HG03354 (cell line): ENCODE data around the gene TMEM126A.
"Not testable (repeated sequence)": the region's sequence is repeated elsewhere in the genome, so short reads cannot be mapped to it uniquely, and the experiment has no call there.

Experiments used
- ATAC-seq: cut with Tn5 transposase; IDR thresholded peaks from one replicate; pipeline ENCODE4 v1.9.1; 2021; ENCODE audit warnings: mild to moderate bottlenecking; ENCODE audit not compliant: unreplicated experiment, poor library complexity, severe bottlenecking

The TMEM126A gene

GRCh38 chr11:85647604-85648299 is at the start of gene TMEM126A:
TMEM126A (plus strand) TSS chr11:85647967; CDS start chr11:85650256, 2,289 bp downstream.
- ATAC-seq, result peak; percentile 100

DNA sequence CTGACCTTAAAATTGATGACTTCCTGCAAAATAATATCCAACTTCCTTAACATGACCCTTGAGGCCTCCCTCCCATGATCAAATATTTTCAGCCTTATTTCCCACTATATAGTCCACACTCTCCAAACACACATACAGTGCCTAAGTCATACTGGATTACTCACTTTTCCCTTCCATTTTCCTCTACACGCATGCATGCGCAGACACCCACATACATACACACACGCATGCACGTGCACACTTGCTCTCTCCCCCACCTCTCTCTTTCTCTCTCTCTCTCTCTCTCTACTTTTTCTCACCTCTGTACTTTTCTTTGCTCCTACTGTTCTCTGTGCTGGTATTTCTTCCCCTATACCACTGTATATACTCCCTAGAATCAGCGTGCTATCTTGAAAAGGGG is 48.7 kb upstream of the TMEM126A start:
- ATAC-seq, result no peak

DNA sequence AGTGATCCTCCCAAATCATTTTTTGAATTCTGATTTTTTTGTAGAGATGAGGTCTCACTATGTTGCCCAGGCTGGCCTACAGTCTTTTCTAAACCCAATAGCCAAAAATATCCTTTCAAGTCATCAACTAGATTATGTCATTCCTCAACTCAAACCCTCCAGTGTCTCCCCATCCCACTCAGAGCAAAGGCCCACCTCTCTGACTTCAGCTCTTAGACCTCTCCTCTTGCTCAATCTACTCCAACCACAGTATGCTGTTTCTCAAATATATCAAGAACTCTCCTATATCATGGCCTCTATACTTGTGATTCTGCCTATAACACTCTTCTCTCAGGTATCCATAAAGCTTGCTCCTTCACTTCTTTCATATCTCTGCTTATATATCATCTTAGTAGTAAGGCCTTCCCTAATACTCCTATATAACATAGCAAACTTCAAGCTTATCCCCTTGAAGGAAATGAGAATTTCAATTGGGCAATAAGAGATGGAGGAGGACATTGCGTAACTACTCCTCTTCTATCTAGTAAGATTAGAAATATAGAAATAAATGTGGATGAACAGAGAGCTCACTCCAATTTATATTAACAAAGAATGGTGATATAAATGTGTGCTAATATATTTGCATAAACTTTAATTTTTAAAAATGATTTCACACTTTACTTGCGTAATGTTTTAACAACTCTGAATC is 45.1 kb upstream of the TMEM126A start:
- ATAC-seq, result no peak

DNA sequence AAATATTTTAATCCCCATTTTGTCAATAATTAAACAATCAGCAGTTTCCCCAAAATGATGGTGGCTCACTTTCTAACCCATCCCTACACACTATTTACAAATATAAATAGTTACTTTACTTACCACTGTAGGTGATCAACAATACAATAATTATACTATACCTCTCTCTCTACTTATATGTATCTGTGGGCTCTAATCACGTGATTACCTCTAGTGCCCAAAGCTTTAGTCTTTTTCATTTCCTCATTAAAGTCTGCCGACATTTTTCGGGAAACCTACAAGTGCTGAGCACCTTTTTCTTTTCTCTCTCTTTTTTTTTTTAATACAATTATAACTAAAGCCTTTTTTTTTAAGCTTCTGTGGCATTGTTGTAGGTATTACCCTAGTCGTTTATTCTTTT is 44.5 kb upstream of the TMEM126A start:
- no peak for ATAC-seq

GRCh38 chr11:85606237-85606636 is 41.5 kb upstream of the TMEM126A start:
- not testable (repeated sequence) for ATAC-seq

GRCh38 chr11:85608621-85609020 is 39.1 kb upstream of the TMEM126A start:
- ATAC-seq, result not testable (repeated sequence)

DNA sequence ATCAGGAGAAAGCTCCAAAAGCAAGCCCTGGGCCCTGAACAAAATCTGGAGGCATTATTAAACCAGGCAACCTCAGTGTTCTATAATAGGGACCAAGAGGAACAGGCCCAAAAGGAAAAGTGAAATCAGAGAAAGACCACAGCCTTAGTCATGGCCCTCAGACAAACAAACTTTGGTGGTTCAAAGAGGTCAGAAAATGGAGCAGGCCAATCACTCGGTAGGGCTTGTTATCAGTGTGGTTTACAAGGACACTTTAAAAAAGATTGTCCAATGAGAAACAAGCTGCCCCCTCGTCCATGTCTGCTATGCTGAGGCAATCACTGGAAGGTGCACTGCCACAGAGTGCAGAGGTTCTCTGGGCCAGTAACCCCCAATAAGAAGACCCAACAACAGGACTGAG is 38.5 kb upstream of the TMEM126A start:
- not testable (repeated sequence) for ATAC-seq

DNA sequence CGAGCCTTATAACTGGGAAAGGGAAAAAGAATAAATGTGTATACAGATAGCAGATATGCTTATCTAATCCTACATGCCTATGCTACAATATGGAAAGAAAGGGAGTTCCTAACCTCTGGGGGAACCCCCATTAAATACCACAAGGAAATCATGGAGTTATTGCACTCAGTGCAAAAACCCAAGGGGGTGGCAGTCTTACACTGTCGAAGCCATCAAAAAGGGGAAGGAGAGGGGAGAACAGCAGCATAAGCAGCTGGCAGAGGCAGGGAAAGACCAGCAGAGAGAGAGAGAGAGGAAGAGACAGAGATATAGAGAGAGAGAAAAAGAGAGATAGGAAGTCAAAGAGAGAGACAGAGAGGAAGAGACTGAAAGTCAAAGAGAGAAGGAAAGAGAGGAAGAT is 36.1 kb upstream of the TMEM126A start:
- not testable (repeated sequence) for ATAC-seq

DNA sequence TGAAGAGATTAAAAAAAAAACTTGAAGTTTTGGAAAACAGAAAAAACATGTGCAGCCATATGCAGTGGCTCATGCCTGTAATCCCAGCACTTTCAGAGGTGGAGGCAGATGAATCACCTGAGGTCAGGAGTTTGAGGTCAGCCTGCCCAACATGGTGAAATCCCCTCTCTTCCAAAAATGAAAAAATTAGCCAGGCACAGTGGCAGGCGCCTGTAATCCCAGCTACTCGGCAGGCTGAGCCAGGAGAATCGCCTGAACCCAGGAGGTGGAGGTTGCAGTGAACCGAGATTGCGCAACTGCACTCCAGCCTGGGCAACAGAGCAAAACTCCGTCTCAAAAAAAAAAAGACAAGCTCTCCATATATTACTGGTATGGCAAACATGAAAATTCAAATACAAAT is 28.3 kb upstream of the TMEM126A start:
- ATAC-seq, result no peak

GRCh38 chr11:85620256-85620655 is 27.5 kb upstream of the TMEM126A start:
- peak; percentile 46 for ATAC-seq

- no peak for ATAC-seq
Observed at GRCh38 chr11:85626496-85626895, 21.3 kb upstream of the TMEM126A start.

DNA sequence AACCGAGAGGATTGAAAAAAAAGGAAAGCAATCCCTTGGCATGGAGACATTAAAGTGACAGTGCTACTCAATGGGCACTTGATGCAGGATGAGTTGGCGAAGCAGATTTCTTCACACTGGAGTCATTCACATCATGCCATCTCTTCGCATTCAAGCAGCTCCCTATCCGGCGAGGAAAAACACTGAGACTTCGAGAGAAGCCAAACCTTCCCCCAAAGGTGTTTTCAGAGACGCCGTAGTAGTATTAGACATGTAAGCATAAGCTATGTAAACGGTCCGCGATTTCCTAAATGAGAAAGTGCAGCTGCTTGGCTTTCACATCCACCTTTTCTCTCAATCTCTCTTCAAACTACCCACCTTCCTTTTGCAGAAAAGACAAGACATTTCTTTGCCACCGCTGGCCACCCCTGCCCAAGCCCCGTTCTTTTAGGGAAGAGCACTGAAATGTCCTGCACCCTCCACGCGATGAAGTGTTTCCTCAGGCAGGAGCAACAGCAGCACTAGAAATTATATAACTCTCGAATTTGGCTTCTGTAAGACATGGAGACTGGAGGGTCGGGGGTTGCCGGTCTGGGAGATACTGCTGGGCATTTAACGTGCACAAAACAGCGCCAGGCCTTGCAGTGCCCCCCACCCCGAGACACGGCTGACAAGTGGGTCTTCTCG is 20.3 kb upstream of the TMEM126A start, which contains the start of gene DLG2:
TSS of gene DLG2 (minus strand) at position 13 of the 666 bp plus-strand sequence.
- peak; percentile 2 for ATAC-seq

GRCh38 chr11:85627998-85628770 is 19.6 kb upstream of the TMEM126A start, which contains the start of gene TMEM126B:
TMEM126B (plus strand) TSS chr11:85628593; CDS start chr11:85628608, 15 bp downstream.
- peak; percentile 99 for ATAC-seq

GRCh38 chr11:85628771-85629341 is 18.9 kb upstream of the TMEM126A start:
- ATAC-seq, result peak; percentile 17

GRCh38 chr11:85634747-85635146 is 13.0 kb upstream of the TMEM126A start:
- no peak for ATAC-seq

DNA sequence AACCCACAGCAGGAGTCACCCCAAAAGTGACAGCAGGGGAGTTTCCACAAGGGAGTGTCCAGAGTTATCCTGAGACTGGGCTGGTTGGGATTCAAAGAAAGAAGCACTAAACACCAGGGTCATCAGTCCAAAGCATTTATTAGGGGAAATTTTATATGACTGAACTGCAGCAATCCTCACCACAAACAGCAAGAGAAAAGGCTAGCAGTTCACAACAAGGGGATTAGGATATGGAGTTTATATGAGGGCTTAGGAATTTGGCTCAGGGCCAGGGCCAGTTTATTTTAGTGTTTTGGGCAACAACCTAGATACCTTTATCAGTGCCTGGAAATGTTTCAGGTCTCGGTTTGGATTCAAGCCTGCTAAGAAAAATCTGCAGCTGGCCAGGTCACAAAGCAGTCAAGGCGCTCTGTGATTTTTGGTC is 4.6 kb upstream of the TMEM126A start:
- ATAC-seq, result no peak

GRCh38 chr11:85647078-85647477 is 689 bp upstream of the TMEM126A start:
- peak; percentile 3 for ATAC-seq

- no peak for ATAC-seq
Observed at GRCh38 chr11:85651118-85651517, 3.4 kb downstream of the TMEM126A start.

GRCh38 chr11:85652786-85653447 is 5.2 kb downstream of the TMEM126A start:
- ATAC-seq, result no peak
